HepG2 (cell line): Measurements from ENCODE around the gene DNAJC8. TPM values are rescaled to one million over a fixed set of nuclear protein-coding genes. Genes with fewer than 3 reads are reported as not detected.

Source experiments
- ATF1 ChIP-seq: IDR thresholded peaks from 2 replicates; pipeline ENCODE4 v1.6.1; 2016; ENCODE audit warnings: mild to moderate bottlenecking, control low read depth
- FOXJ3 ChIP-seq: sonication (generic); formaldehyde crosslinking; IDR thresholded peaks from 2 replicates; pipeline ENCODE4 v1.4.0; 2020; ENCODE audit warnings: missing genetic modification reagents, mild to moderate bottlenecking, borderline replicate concordance
- MAFK ChIP-seq, 2 experiments: IDR thresholded peaks in 1 of 2; conservative IDR thresholded peaks in 1 of 2; 2 replicates each; pipeline ENCODE4 v1.6.1; 2011; ENCODE audit warnings: improper control_type of control experiment in 2 of 2, low read length in 2 of 2
- NAIF1 ChIP-seq: sonication (generic); formaldehyde crosslinking; IDR thresholded peaks from 2 replicates; pipeline ENCODE4 v1.5.0; 2020; ENCODE audit warnings: mild to moderate bottlenecking, missing genetic modification reagents, borderline replicate concordance
- RXRB ChIP-seq: IDR thresholded peaks from 2 replicates; pipeline ENCODE4 v1.6.1; 2016; ENCODE audit warnings: borderline replicate concordance, missing genetic modification reagents, missing compliant biosample characterization
- TAF1 ChIP-seq: sonication (generic); formaldehyde crosslinking; IDR thresholded peaks from 2 replicates; pipeline ENCODE4 v1.4.0; 2020; ENCODE audit warnings: missing genetic modification reagents
- ZNF350 ChIP-seq: sonication (generic); formaldehyde crosslinking; IDR thresholded peaks from 2 replicates; pipeline ENCODE4 v1.4.0; 2020; ENCODE audit warnings: mild to moderate bottlenecking, low read depth, missing genetic modification reagents, borderline replicate concordance
- ZNF672 ChIP-seq: sonication (generic); formaldehyde crosslinking; IDR thresholded peaks from 2 replicates; pipeline ENCODE4 v1.8.1; 2022; ENCODE audit warnings: missing genetic modification reagents
- ZNF777 ChIP-seq: sonication (generic); formaldehyde crosslinking; IDR thresholded peaks from 2 replicates; pipeline ENCODE4 v1.4.0; 2020; ENCODE audit warnings: missing genetic modification reagents
- polyA plus RNA-seq, 8 experiments: library from polyadenylated mRNA; depleted of rRNA in 3 of 8; stranded (reverse) in 7 of 8; unstranded in 1 of 8; fragments of >200 nt; fragmentation: Illumina TruSeq in 4 of 8; extraction: Trizol in 4 of 8; gene quantifications; 2 replicates each; pipeline versions ENCODE4 v1.2.1 to v1.2.3, GENCODE V29; 2011 to 2016; ENCODE audit warnings: low read depth in 4 of 8, missing spikeins in 1 of 8, mixed read lengths in 1 of 8; ENCODE audit not compliant: insufficient read depth in 1 of 8
- total RNA-seq, 5 experiments: library from RNA; depleted of rRNA; stranded (reverse); fragments of >200 nt; fragmentation: Illumina TruSeq; extraction: Trizol; gene quantifications; 2 replicates each; pipeline ENCODE4 v1.2.3, GENCODE V29; 2016; ENCODE audit warnings: low read depth in 1 of 5
- TF ChIP-seq, protein P1 (sequence below): sonication (generic); formaldehyde crosslinking; IDR thresholded peaks from 2 replicates; pipeline ENCODE4 v1.4.0; 2020; ENCODE audit warnings: mild to moderate bottlenecking, missing genetic modification reagents, borderline replicate concordance
- TF ChIP-seq, protein P2 (sequence below): IDR thresholded peaks from 2 replicates; pipeline ENCODE4 v1.6.1; 2016; ENCODE audit warnings: missing compliant biosample characterization, missing genetic modification reagents, borderline replicate concordance
- TF ChIP-seq, protein P3 (sequence below): sonication (generic); formaldehyde crosslinking; IDR thresholded peaks from 2 replicates; pipeline ENCODE4 v1.5.0; 2020; ENCODE audit warnings: mild to moderate bottlenecking, missing genetic modification reagents, borderline replicate concordance
- TF ChIP-seq, protein P4 (sequence below): sonication (generic); formaldehyde crosslinking; IDR thresholded peaks from 2 replicates; pipeline ENCODE4 v1.4.0; 2020; ENCODE audit warnings: missing genetic modification reagents

DNAJC8 gene
- total and polyA plus RNA-seq, 2 of the 13 experiments (the other 11 are each of a cell fraction or from before 2014, with no cell fraction given) = 54.5 to 126 TPM

DNA sequence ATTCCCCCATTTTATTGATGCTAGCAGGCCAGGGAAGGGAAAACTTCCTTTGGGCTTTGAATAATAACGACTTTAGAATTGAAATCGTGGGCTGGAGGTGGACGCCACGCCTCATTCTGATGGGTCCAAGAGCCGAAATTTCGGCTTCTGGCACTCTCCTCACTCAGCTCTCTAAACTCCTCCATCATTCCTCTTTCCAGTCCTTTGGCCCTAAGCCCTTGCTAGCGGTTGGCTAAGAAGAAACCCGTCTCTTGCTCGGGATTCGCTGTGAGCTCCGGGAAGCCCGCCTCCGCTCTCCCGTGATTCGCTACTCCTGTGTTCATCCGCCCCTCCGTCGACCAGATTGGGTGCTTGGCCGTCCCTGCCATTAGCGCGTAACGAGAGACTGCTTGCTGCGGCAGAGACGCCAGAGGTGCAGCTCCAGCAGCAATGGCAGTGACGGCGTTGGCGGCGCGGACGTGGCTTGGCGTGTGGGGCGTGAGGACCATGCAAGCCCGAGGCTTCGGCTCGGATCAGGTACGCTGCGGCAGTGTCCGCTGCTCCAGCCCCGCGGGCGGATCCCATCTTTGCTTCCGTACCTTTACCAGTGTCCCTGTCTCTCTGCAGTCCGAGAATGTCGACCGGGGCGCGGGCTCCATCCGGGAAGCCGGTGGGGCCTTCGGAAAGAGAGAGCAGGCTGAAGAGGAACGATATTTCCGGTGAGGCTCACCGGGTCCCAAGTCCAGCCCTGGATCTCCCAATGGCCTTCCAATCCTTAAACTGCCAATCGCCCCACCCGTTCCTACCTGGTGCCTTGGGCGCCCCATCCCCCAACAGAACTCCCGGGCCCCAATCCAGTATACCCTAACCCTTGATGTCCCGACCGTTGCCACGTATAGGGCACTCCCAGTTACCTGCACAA, 3.2 kb upstream of the DNAJC8 start, which contains the start of gene ATP5IF1 (continued):
- TF ChIP-seq FOXJ3 (CRISPR knock-in tag) (peak; percentile 66; the same call in 1 of the 2 replicates), NAIF1 (peak; percentile 68; the same call in 1 of the 2 replicates), ZNF777 (CRISPR knock-in tag) (peak; percentile 70), ZNF672 (CRISPR knock-in tag) (no peak), MAFK (conservative IDR thresholded peaks at IDR 0.05 in 1 of 2, IDR thresholded peaks at IDR 0.05 in 1 of 2; ENCODE audit: low read length in 2 of 2) (no peak), RXRB (CRISPR knock-in tag) (no peak), ATF1 (CRISPR knock-in tag) (peak; percentile 58), ZNF350 (CRISPR knock-in tag) (peak; percentile 84), TAF1 (CRISPR knock-in tag) (peak; percentile 99)
- TF ChIP-seq, protein P1, sequence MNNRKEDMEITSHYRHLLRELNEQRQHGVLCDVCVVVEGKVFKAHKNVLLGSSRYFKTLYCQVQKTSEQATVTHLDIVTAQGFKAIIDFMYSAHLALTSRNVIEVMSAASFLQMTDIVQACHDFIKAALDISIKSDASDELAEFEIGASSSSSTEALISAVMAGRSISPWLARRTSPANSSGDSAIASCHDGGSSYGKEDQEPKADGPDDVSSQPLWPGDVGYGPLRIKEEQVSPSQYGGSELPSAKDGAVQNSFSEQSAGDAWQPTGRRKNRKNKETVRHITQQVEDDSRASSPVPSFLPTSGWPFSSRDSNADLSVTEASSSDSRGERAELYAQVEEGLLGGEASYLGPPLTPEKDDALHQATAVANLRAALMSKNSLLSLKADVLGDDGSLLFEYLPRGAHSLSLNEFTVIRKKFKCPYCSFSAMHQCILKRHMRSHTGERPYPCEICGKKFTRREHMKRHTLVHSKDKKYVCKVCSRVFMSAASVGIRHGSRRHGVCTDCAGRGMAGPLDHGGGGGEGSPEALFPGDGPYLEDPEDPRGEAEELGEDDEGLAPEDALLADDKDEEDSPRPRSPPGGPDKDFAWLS = peak; percentile 74; the same call in 1 of the 2 replicates
- TF ChIP-seq, protein P2, sequence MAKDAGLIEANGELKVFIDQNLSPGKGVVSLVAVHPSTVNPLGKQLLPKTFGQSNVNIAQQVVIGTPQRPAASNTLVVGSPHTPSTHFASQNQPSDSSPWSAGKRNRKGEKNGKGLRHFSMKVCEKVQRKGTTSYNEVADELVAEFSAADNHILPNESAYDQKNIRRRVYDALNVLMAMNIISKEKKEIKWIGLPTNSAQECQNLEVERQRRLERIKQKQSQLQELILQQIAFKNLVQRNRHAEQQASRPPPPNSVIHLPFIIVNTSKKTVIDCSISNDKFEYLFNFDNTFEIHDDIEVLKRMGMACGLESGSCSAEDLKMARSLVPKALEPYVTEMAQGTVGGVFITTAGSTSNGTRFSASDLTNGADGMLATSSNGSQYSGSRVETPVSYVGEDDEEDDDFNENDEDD (CRISPR knock-in tag) = peak; percentile 75
- TF ChIP-seq, protein P3, sequence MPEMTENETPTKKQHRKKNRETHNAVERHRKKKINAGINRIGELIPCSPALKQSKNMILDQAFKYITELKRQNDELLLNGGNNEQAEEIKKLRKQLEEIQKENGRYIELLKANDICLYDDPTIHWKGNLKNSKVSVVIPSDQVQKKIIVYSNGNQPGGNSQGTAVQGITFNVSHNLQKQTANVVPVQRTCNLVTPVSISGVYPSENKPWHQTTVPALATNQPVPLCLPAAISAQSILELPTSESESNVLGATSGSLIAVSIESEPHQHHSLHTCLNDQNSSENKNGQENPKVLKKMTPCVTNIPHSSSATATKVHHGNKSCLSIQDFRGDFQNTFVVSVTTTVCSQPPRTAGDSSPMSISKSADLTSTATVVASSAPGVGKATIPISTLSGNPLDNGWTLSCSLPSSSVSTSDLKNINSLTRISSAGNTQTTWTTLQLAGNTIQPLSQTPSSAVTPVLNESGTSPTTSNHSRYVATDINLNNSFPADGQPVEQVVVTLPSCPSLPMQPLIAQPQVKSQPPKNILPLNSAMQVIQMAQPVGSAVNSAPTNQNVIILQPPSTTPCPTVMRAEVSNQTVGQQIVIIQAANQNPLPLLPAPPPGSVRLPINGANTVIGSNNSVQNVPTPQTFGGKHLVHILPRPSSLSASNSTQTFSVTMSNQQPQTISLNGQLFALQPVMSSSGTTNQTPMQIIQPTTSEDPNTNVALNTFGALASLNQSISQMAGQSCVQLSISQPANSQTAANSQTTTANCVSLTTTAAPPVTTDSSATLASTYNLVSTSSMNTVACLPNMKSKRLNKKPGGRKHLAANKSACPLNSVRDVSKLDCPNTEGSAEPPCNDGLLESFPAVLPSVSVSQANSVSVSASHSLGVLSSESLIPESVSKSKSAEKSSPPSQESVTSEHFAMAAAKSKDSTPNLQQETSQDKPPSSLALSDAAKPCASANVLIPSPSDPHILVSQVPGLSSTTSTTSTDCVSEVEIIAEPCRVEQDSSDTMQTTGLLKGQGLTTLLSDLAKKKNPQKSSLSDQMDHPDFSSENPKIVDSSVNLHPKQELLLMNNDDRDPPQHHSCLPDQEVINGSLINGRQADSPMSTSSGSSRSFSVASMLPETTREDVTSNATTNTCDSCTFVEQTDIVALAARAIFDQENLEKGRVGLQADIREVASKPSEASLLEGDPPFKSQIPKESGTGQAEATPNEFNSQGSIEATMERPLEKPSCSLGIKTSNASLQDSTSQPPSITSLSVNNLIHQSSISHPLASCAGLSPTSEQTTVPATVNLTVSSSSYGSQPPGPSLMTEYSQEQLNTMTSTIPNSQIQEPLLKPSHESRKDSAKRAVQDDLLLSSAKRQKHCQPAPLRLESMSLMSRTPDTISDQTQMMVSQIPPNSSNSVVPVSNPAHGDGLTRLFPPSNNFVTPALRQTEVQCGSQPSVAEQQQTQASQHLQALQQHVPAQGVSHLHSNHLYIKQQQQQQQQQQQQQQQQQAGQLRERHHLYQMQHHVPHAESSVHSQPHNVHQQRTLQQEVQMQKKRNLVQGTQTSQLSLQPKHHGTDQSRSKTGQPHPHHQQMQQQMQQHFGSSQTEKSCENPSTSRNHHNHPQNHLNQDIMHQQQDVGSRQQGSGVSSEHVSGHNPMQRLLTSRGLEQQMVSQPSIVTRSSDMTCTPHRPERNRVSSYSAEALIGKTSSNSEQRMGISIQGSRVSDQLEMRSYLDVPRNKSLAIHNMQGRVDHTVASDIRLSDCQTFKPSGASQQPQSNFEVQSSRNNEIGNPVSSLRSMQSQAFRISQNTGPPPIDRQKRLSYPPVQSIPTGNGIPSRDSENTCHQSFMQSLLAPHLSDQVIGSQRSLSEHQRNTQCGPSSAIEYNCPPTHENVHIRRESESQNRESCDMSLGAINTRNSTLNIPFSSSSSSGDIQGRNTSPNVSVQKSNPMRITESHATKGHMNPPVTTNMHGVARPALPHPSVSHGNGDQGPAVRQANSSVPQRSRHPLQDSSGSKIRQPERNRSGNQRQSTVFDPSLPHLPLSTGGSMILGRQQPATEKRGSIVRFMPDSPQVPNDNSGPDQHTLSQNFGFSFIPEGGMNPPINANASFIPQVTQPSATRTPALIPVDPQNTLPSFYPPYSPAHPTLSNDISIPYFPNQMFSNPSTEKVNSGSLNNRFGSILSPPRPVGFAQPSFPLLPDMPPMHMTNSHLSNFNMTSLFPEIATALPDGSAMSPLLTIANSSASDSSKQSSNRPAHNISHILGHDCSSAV (CRISPR knock-in tag) = 0 out of 2 replicates have a peak, but pooled peaks have one; percentile 82
- TF ChIP-seq, protein P4, sequence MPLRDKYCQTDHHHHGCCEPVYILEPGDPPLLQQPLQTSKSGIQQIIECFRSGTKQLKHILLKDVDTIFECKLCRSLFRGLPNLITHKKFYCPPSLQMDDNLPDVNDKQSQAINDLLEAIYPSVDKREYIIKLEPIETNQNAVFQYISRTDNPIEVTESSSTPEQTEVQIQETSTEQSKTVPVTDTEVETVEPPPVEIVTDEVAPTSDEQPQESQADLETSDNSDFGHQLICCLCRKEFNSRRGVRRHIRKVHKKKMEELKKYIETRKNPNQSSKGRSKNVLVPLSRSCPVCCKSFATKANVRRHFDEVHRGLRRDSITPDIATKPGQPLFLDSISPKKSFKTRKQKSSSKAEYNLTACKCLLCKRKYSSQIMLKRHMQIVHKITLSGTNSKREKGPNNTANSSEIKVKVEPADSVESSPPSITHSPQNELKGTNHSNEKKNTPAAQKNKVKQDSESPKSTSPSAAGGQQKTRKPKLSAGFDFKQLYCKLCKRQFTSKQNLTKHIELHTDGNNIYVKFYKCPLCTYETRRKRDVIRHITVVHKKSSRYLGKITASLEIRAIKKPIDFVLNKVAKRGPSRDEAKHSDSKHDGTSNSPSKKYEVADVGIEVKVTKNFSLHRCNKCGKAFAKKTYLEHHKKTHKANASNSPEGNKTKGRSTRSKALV (CRISPR knock-in tag) = peak; percentile 56
- TF ChIP-seq, all 625 proteins: peak for 334
